ENCODE data around the gene SGSM1.

Gene SGSM1

GRCh38 chr22:24822471-24822870 is 16.5 kb downstream of the SGSM1 start:
- H3K4me3 ChIP-seq (replicated peaks; ENCODE audit: low read depth, low read length): no peak overlapping the region
- no peaks in the 10 kb centered on the region for H3K36me3 ChIP-seq (ENCODE audit: control insufficient read depth, insufficient read depth, low read length)
- TF ChIP-seq CTCF (IDR thresholded peaks at IDR 0.05; ENCODE audit: insufficient read depth, low read length, poor library complexity, severe bottlenecking): no peak
- DNase-seq (ENCODE audit: extremely low read depth, insufficient read length): no peak
- H3K27me3 ChIP-seq (replicated peaks; ENCODE audit: control insufficient read depth, insufficient read depth, low read length): no peaks in the 10 kb centered on the region

GRCh38 chr22:24823787-24824186 is 17.8 kb downstream of the SGSM1 start:
- no peak for TF ChIP-seq CTCF (IDR thresholded peaks at IDR 0.05; ENCODE audit: insufficient read depth, low read length, poor library complexity, severe bottlenecking)

GRCh38 chr22:24824250-24824649 is 18.2 kb downstream of the SGSM1 start:
- no peak for DNase-seq (ENCODE audit: extremely low read depth, insufficient read length)
- no peak for TF ChIP-seq CTCF (IDR thresholded peaks at IDR 0.05; ENCODE audit: insufficient read depth, low read length, poor library complexity, severe bottlenecking)
- Histone ChIP-seq H3K4me3 (replicated peaks; ENCODE audit: low read depth, low read length) (no peak overlapping the region), H3K27me3 (replicated peaks; ENCODE audit: control insufficient read depth, insufficient read depth, low read length) (no peaks in the 10 kb centered on the region), H3K36me3 (ENCODE audit: control insufficient read depth, insufficient read depth, low read length) (no peaks in the 10 kb centered on the region)

More at GRCh38 chr22:24823787-24824186, 17.8 kb downstream of the SGSM1 start:
- Histone ChIP-seq H3K36me3 (ENCODE audit: control insufficient read depth, insufficient read depth, low read length) (no peaks in the 10 kb centered on the region), H3K27me3 (replicated peaks; ENCODE audit: control insufficient read depth, insufficient read depth, low read length) (no peaks in the 10 kb centered on the region), H3K4me3 (replicated peaks; ENCODE audit: low read depth, low read length) (no peak overlapping the region)
- no peak for DNase-seq (ENCODE audit: extremely low read depth, insufficient read length)

GRCh38 chr22:24824915-24825314 is 18.9 kb downstream of the SGSM1 start:
- H3K4me3 ChIP-seq (replicated peaks; ENCODE audit: low read depth, low read length): no peak overlapping the region

GRCh38 chr22:24826710-24827285 is 20.8 kb downstream of the SGSM1 start:
- Histone ChIP-seq H3K36me3 (ENCODE audit: control insufficient read depth, insufficient read depth, low read length) (no peaks in the 10 kb centered on the region), H3K27me3 (replicated peaks; ENCODE audit: control insufficient read depth, insufficient read depth, low read length) (no peaks in the 10 kb centered on the region; the same call in 1 of the 2 replicates), H3K4me3 (replicated peaks; ENCODE audit: low read depth, low read length) (no peak overlapping the region)
- no peak for DNase-seq (ENCODE audit: extremely low read depth, insufficient read length)
- TF ChIP-seq CTCF (IDR thresholded peaks at IDR 0.05; ENCODE audit: insufficient read depth, low read length, poor library complexity, severe bottlenecking): no peak

More at GRCh38 chr22:24824915-24825314, 18.9 kb downstream of the SGSM1 start:
- TF ChIP-seq CTCF (IDR thresholded peaks at IDR 0.05; ENCODE audit: insufficient read depth, low read length, poor library complexity, severe bottlenecking): no peak
- H3K36me3 ChIP-seq (ENCODE audit: control insufficient read depth, insufficient read depth, low read length): no peaks in the 10 kb centered on the region
- no peak for DNase-seq (ENCODE audit: extremely low read depth, insufficient read length)
- no peaks in the 10 kb centered on the region for H3K27me3 ChIP-seq (replicated peaks; ENCODE audit: control insufficient read depth, insufficient read depth, low read length)

- TF ChIP-seq CTCF (IDR thresholded peaks at IDR 0.05; ENCODE audit: insufficient read depth, low read length, poor library complexity, severe bottlenecking): no peak
- H3K27me3 ChIP-seq (replicated peaks; ENCODE audit: control insufficient read depth, insufficient read depth, low read length): no peaks in the 10 kb centered on the region; the same call in 1 of the 2 replicates
- no peak overlapping the region for H3K4me3 ChIP-seq (replicated peaks; ENCODE audit: low read depth, low read length)
- H3K36me3 ChIP-seq (ENCODE audit: control insufficient read depth, insufficient read depth, low read length): no peaks in the 10 kb centered on the region
- DNase-seq (ENCODE audit: extremely low read depth, insufficient read length): no peak
Measured at GRCh38 chr22:24827296-24827695, 21.3 kb downstream of the SGSM1 start.

Data from GM06990 (cell line).